Urinary bladder (tissue), 4 donors: Measurements from ENCODE around the gene POLE. TPM values are rescaled to one million over a fixed set of nuclear protein-coding genes. Genes with fewer than 3 reads are reported as not detected.

ENCODE experiments used
- DNase-seq: peaks from one replicate; pipeline ENCODE4 v3.0.0-alpha.2; 2015; ENCODE audit errors: extremely low spot score
- H3K27ac ChIP-seq: one replicate; pipeline ENCODE4 v1.5.1; 2013; ENCODE audit warnings: low read depth, mild to moderate bottlenecking, moderate library complexity
- H3K36me3 ChIP-seq: one replicate; pipeline ENCODE4 v1.6.1; 2013; ENCODE audit warnings: mild to moderate bottlenecking, moderate library complexity; ENCODE audit not compliant: insufficient read depth
- H3K4me1 ChIP-seq: one replicate; pipeline ENCODE4 v1.6.1; 2013; ENCODE audit warnings: mild to moderate bottlenecking, moderate library complexity; ENCODE audit not compliant: insufficient read depth
- H3K4me3 ChIP-seq: one replicate; pipeline ENCODE4 v1.5.1; 2013; ENCODE audit warnings: low read depth, low read length
- WGBS: extraction: QIAGEN DNeasy Blood & Tissue Kit; methylation state at CpG from one replicate; pipeline ENCODE4 v1.1.7; 2013; 5-methylcytosine and 5-hydroxymethylcytosine counted together
- polyA plus RNA-seq: library from polyadenylated mRNA; stranded (reverse); fragments of 200-250 nt; gene quantifications from one replicate; pipeline ENCODE4 v1.2.3, GENCODE V29; 2013
- total RNA-seq: library from RNA; depleted of rRNA; stranded (reverse); fragments of >200 nt; gene quantifications from one replicate; pipeline ENCODE4 v1.2.3, GENCODE V29; 2014
- donor health status: healthy with polysubstance abuse.
- donor health status: healthy.

Gene POLE
- total and polyA plus RNA-seq, 2 donors, result 17.9 to 49.7 TPM

DNA sequence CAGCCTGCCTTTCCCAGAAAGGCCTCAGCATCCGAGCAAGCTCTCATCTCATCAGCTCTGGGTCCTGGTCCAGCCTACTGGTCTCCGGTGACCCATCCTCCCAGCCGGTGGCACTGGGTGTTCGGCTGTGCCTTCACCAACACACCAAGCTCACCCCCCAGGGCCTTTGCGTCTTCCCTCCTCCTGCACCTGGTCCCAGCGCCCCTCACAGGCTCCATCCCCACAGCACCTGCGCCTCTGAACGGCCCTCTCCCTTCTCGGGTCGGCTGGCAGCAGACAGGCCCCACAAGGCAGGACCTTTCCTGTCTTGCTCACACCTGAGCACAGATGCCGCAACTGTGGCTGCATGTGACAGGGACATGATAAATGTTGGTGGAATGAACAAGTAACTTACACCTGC lies 55.5 kb downstream of the POLE start:
- no peaks in the 10 kb centered on the region for H3K4me1 ChIP-seq
- H3K27ac ChIP-seq, result no peak overlapping the region
- DNase-seq, result no peak
- H3K36me3 ChIP-seq, result peaks cover 2% of the 10 kb centered on the region
- WGBS, result 93% methylated on average over 11 of the region's 11 CpGs
- no peak overlapping the region for H3K4me3 ChIP-seq

DNA sequence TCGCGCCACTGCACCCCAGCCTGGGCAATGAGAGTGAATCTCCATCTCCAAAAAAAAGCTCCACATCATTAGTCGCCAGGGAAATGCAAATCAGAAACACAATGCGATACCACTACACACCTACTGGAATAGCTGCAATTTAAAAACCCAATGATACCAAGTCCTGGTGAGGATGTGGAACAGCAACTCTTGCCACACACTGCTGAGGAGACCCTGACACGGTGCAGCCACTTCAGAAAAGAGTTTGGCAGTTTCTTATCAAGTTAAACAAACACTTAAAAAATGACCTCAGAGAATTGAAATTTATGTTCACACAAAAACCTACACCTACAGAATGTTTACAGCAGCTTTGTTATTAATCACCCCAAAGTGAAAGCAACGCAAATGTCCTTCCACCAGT lies 56.5 kb downstream of the POLE start:
- WGBS, result 95% methylated on average over 6 of the region's 6 CpGs
- no peaks in the 10 kb centered on the region for H3K4me1 ChIP-seq
- H3K36me3 ChIP-seq, result peaks cover 2% of the 10 kb centered on the region
- H3K27ac ChIP-seq, result no peak overlapping the region
- no peak overlapping the region for H3K4me3 ChIP-seq
- no peak for DNase-seq

DNA sequence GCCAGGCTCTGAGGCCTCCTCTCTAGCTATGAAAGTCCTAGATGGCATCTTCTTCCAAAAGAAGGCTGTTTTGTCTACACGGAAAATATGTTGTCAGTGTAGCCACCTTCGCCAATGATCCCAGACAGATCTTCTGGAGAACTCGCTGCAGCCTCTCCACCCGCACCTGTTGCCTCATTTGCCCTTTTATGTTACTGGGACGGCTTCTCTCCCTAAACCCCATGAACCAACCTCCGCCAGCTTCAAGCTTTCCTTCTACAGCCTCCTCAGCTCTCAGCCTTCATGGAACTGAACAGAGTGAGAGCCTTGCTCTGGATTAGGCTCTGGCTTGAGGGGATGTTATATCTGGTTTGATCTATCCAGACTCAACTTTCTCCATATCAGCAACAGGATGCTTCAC lies 57.8 kb downstream of the POLE start:
- no peak overlapping the region for H3K27ac ChIP-seq
- H3K36me3 ChIP-seq, result no peaks in the 10 kb centered on the region
- DNase-seq, result no peak
- no peak overlapping the region for H3K4me3 ChIP-seq
- 97% methylated on average over 6 of the region's 6 CpGs for WGBS
- H3K4me1 ChIP-seq, result no peaks in the 10 kb centered on the region

DNA sequence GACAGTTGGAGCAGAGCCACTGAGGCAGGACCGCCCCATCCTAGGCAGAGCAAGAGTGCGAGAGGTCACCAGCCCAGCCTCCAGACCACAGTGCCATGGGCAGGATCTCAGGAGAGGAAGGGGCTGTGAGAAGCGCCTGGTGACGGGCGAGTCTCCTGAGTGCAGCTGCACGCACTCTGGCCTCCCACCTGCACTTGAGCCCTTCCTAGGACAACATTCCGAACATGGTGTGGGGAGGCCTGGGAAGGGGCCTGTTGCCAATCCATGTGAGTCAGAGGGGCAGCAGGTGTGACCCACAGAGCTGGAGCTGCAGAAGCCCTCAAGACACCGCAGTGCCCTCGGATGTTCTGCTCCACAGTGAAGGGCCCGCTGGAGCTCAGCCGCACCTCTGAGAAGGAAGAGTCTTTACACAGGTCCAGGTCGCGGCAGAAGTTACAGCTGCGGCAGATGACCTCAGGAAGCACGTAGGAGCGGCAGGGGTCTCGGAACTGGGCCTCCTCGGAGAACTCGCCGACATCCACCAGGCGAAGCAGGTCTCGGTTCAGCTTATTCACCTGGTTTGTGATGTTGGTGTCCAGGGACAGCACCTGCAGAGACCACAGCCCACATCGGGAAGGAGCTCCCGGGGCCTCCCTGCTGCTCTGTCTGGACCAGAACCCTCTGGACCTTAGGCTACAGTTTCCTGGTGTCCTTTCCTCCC lies 61.3 kb downstream of the POLE start:
- H3K4me3 ChIP-seq, result no peak overlapping the region
- no peak for DNase-seq
- H3K4me1 ChIP-seq, result no peaks in the 10 kb centered on the region
- no peak overlapping the region for H3K27ac ChIP-seq
- WGBS, result 95% methylated on average over 24 of the region's 24 CpGs
- H3K36me3 ChIP-seq, result no peaks in the 10 kb centered on the region

DNA sequence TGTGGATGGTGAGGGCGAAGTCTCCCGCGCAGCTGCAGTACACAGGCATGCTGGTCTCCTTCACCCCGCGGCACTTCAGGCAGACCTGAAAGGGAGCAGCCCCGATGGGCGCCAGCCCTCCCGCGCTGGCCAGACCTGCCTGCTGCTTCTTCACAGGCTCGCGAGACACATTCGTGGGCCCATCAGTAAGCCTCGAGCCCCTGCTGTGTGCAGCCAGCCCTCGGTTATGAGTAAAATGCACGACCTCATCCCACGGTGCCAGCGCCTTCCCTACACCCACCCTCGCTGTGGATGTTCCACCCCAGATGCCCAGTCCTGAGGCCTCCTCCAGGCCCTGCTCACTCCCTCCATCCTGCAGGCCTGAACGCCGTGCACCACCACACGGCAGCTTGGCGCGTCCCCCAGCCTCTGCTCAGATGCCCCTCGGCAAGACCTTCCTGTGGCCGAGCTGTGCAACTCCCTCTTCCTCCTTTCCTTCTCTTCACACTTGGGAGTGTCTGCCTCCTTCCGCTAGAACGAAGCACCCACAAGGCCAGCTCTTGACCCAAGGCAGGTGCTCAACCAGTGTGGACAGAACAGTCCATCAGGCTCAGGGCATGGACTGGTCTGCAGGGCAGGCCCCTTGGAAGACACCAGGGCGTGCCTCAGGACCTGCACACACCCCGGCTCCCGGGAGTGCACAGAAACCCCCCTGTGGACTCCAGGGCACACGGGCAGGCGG lies 62.1 kb downstream of the POLE start:
- H3K4me3 ChIP-seq, result no peak overlapping the region
- whole genome bisulfite sequencing, result 92% methylated on average over 32 of the region's 32 CpGs

DNA sequence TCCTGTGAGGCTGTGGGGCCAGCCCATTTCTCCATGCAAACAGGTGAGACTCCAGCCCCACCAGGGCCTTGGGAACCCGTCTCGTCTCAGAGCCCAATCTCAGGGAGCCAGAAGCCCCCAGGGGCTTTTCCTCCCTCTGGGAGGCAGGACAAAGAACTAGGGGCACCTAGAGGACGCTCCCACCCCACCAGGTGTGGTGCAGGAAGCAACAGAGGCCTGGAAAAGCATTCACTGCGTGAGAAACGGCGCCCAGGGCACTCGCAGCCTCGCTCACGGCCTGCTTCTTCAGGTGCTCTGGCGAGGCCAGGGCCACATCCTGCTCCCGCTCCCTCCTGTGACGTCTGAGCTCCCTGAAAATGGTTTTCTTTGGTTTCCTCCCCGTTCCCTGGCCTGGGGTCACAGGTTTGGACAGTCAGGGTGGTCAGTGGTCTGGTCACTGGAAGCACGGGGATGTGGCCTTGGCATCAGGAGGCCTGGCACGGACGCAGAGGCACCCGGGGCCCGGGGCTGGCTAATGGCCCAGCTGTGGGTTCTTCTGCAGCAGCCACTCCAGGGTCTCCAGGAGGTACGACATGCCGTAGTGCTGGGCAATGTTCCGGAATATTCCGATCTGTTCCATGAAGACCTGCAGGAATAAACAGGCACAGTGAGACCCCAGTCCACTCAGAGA lies 62.8 kb downstream of the POLE start:
- WGBS, result 95% methylated on average over 22 of the region's 22 CpGs
- Histone ChIP-seq H3K4me1 (no peaks in the 10 kb centered on the region), H3K4me3 (no peak overlapping the region), H3K27ac (no peak overlapping the region), H3K36me3 (no peaks in the 10 kb centered on the region)
- no peak for DNase-seq

More for the DNA sequence above, 62.1 kb downstream of the POLE start:
- DNase-seq, result no peak
- Histone ChIP-seq H3K27ac (no peak overlapping the region), H3K36me3 (no peaks in the 10 kb centered on the region), H3K4me1 (no peaks in the 10 kb centered on the region)

DNA sequence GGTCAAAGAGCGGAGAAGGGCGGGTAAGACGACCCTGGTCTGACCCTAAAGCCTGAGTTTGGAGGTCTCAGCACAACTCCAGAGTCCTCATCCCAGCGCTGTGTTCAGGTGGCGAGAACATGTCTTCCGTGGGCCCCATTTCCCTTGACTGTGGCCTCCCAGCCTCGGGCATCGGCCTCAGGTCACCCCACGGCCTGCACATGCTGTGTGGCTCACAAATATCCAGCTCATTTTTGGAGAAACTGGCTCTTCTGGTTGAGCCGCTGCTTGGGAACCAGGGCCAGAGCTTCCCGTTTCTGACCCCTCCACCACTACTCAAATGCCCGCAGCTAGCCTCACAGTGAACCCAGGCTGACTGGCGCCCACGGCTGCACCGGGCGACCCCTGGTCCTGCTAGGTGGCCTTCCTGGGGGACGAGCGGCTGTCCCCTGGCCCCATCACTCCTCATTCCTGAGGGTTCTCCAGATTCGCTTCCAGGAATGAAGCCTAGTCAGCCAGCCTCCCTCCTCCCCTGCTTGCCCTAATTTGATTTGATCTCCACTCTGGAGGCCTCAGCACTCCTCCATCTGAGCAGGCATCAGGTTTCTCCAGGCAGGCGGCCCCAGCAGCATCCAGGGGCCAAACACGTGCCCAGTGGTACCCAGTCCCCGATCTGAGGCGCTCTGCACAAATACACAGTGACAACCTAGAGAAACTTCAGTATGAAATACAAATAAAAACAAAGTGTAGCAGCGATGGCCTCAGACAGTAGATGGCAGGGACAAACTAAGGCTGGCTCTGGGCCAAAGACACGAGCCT lies 63.9 kb downstream of the POLE start:
- Histone ChIP-seq H3K36me3 (no peaks in the 10 kb centered on the region), H3K4me3 (no peak overlapping the region), H3K27ac (no peak overlapping the region), H3K4me1 (no peaks in the 10 kb centered on the region)
- 73% methylated on average over 25 of the region's 25 CpGs for WGBS
- no peak for DNase-seq

DNA sequence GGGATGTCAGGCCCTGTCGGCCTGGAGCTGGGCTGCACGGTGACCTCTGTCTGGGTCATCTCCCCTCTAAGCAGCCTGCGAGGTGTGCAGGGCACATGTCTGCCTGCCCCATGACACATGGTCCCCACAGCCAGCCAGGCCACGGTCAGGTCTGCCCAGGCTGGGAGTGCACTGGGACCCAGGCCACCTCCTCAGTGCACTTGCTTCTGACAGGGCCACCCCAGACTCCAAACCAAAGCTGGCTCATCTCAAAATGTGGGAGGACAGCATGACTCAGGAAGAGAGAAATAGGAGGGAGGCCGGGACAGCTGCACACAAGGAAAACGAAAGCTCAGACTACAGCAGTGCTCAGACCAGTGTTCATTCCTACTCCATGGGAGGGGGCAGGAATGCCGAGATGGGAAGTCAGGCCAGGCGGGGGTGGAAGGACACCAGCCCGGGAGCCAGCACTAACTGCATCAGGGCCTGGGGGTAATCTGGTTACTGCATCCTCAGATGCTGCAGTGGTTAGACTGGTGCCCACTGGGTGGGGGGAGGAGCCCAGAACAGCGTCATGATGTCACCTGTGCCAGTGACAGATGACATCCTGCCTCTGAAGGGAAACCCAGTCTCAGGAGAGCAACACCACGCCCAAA lies 64.6 kb downstream of the POLE start:
- 29% methylated on average over 11 of the region's 11 CpGs for WGBS
- no peak for DNase-seq
- H3K4me3 ChIP-seq, result no peak overlapping the region

DNA sequence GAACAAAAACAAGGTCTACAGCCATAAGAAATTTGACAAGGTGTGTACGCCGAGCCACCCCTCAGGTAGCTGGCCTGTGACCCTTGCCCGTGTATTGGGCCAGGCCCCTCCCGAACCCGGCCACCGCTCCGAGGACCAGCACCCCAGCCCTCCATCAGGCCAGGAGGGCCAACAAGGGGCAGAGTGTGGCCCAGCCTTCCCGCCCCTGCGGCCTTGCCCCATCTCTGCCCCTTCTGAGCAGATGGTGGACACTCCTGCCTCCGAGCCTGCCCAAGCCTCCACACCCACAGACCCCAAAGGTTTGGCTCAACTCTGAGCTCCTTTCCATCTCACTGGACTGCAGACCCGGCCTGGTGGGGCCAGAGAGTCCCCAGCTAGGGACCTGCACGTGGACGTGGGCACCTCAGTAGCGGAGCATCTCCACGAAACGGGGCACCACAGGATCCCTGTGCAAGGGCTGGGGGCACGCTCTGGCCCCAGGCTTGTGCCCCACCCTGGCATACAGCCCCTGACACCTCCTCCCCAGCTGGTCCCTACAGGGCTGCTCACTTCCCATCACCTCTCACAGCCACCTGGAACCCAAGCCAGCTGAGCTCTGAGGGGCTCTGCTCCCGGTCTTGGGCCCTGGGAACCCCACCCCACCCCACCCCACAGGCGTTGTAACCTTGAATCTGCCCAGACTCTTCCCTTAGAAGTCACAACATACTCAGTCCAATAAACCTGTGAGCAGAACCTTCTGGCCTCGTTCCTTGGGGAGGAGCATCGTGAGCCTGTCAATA lies 65.3 kb downstream of the POLE start:
- H3K27ac ChIP-seq, result no peak overlapping the region

More for the DNA sequence above, 64.6 kb downstream of the POLE start:
- Histone ChIP-seq H3K27ac (no peak overlapping the region), H3K36me3 (no peaks in the 10 kb centered on the region), H3K4me1 (no peaks in the 10 kb centered on the region)

DNA sequence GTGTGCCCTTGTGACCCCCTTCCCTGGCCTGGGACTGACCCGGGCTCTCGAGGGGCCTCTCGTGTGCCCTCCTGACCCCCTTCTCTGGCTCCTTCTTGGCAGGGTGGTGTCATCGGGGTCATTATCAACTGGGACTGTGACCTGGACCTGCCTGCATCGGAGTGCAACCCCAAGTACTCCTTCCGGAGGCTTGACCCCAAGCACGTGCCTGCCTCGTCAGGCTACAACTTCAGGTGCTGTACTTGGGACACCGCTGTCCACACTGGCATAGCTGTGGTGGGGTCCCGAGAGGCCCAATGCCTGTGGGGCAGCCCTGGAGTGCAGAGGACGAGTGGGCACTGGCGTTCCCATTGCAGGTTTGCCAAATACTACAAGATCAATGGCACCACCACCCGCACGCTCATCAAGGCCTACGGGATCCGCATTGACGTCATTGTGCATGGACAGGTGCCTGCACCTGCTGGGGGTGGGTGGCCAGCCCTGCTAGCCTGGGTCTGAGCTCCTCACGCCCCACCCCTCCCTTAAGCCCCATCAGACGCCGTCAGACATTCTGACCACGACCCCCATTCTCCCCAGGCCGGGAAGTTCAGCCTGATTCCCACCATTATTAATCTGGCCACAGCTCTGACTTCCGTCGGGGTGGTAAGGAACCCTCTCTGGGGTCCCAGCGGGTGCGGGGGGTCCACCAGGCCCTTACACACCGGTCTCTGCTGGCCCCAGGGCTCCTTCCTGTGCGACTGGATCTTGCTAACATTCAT lies 66.1 kb downstream of the POLE start:
- no peak for DNase-seq
- WGBS, result 78% methylated on average over 28 of the region's 28 CpGs
- no peak overlapping the region for H3K4me3 ChIP-seq
- H3K36me3 ChIP-seq, result no peaks in the 10 kb centered on the region
- no peak overlapping the region for H3K27ac ChIP-seq
- H3K4me1 ChIP-seq, result no peaks in the 10 kb centered on the region

More for the DNA sequence above, 65.3 kb downstream of the POLE start:
- H3K4me1 ChIP-seq, result no peaks in the 10 kb centered on the region
- WGBS, result 74% methylated on average over 21 of the region's 21 CpGs
- no peaks in the 10 kb centered on the region for H3K36me3 ChIP-seq
- no peak for DNase-seq
- H3K4me3 ChIP-seq, result no peak overlapping the region

DNA sequence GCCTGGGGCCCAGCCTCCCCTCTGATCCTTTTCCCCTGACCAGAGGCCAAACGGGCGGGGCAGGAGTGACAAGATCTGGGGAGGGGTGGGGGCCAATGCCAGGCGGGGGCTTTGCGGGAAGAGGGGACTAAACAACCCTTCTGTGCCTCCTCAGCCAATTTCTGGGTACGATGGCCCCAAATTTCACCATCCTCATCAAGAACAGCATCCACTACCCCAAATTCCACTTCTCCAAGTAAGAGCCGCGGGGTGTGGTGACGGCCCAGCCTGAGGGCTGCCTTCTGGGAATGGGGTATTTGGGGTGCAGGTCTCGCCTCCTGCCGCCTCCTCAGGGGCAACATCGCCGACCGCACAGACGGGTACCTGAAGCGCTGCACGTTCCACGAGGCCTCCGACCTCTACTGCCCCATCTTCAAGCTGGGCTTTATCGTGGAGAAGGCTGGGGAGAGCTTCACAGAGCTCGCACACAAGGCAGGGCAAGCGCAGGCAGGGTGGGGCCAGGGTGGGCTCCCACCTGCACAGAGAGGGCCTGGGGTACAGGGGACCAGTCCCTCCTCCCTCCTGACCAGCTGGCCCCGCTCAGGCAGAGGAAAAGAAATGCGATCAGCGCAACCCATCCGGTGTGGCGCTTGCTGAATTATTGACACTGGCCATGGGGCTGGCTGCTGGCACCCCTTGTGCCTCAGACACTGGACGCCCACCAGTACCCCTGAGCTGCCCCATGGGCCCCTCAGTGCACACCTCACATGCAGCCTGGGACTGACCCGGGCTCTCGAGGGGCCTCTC lies 66.8 kb downstream of the POLE start:
- H3K4me1 ChIP-seq, result no peaks in the 10 kb centered on the region
- DNase-seq, result no peak
- 51% methylated on average over 29 of the region's 29 CpGs for WGBS
- H3K27ac ChIP-seq, result no peak overlapping the region
- H3K4me3 ChIP-seq, result no peak overlapping the region
- H3K36me3 ChIP-seq, result no peaks in the 10 kb centered on the region
